Bronchial epithelial cell (primary cell): ENCODE measurements around the gene MIS18A. TPM values are rescaled to one million over a fixed set of nuclear protein-coding genes. Genes with fewer than 3 reads are reported as not detected.

Experiments
- DNase-seq: peaks from one replicate; pipeline ENCODE4 v3.0.0-alpha.2; 2010; ENCODE audit warnings: low read depth
- FAIRE-seq: peaks from 2 replicates; lab custom pipeline; 2011; peaks lifted over from hg19 to GRCh38; lab: Jason Lieb, UNC
- H3K27me3 ChIP-seq: 2 replicates; pipeline ENCODE4 v1.5.1; 2011; ENCODE audit warnings: low read length; ENCODE audit not compliant: control insufficient read depth, insufficient read depth
- H3K36me3 ChIP-seq: 2 replicates; pipeline ENCODE4 v1.5.1; 2011; ENCODE audit warnings: low read length; ENCODE audit not compliant: control insufficient read depth, insufficient read depth
- H3K4me3 ChIP-seq: 2 replicates; pipeline ENCODE4 v1.5.1; 2011; ENCODE audit warnings: mild to moderate bottlenecking, low read depth, low read length, control low read depth
- total RNA-seq: library from RNA; depleted of rRNA; stranded (reverse); fragments of >200 nt; gene quantifications from 2 replicates; pipeline ENCODE4 v1.2.1, GENCODE V29; 2014
- TF ChIP-seq, protein P1 (sequence below): IDR thresholded peaks from 2 replicates; pipeline ENCODE4 v1.5.1; 2011; ENCODE audit warnings: mild to moderate bottlenecking, moderate library complexity, low read length, control low read depth, inconsistent platforms; ENCODE audit not compliant: insufficient read depth, severe bottlenecking

The MIS18A gene
- total RNA-seq, 1 donor from 2014 or later = 4.2 TPM

DNA sequence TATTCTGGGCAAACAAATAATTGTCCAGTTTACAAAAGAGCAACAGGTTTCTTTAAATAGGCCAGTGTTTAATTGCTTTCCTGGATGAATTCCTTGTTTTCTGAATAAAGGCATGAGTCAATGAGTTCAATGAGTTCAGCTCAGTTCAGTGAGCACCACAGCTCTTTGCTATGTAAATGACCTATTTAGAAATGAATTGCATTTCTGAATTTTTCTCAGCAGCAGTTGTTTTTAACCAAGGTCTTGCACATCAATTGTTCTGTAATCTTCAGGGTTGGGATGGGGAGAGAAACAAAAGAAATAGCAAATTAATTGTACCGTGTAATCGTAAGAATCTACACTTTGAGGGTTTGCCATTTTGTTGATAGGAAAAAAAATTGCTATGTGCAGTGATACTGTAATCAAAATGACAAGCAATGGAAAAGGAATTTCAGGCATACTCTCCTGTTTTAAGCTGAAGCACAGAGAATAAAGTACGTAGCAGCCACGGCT, 45.7 kb downstream of the MIS18A start:
- DNase-seq (peak; percentile 15), FAIRE-seq (no peak)
- no peak overlapping the region for H3K4me3 ChIP-seq
- TF ChIP-seq, protein P1, sequence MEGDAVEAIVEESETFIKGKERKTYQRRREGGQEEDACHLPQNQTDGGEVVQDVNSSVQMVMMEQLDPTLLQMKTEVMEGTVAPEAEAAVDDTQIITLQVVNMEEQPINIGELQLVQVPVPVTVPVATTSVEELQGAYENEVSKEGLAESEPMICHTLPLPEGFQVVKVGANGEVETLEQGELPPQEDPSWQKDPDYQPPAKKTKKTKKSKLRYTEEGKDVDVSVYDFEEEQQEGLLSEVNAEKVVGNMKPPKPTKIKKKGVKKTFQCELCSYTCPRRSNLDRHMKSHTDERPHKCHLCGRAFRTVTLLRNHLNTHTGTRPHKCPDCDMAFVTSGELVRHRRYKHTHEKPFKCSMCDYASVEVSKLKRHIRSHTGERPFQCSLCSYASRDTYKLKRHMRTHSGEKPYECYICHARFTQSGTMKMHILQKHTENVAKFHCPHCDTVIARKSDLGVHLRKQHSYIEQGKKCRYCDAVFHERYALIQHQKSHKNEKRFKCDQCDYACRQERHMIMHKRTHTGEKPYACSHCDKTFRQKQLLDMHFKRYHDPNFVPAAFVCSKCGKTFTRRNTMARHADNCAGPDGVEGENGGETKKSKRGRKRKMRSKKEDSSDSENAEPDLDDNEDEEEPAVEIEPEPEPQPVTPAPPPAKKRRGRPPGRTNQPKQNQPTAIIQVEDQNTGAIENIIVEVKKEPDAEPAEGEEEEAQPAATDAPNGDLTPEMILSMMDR = no peak
- H3K27me3 ChIP-seq = no peaks in the 10 kb centered on the region
- no peaks in the 10 kb centered on the region for H3K36me3 ChIP-seq

DNA sequence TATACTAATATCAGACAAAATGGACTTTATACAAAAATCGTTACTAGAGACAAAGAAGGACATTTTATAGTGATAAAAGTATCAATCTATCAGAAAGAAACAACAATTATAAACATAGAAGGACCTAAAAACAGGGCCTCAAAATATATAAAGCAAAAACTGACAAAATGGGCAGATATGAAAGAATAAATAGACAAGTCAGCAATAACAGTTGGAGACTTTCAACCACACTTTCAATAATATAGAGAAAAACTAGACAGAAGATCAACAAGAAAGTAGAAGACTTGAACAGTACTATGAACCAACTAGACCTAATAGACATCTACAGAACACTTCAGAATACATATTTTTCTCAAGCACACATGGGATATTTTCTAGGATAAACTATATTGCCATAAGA, 52.4 kb downstream of the MIS18A start:
- Histone ChIP-seq H3K4me3 (no peak overlapping the region), H3K27me3 (no peaks in the 10 kb centered on the region), H3K36me3 (no peaks in the 10 kb centered on the region)
- TF ChIP-seq, protein P1 = no peak
- no peak for FAIRE-seq
- DNase-seq = no peak

Other genes with a start within 250 kb of the MIS18A start
- not detected in 2 replicates for gene MRAP, start 19.8 kb upstream of the MIS18A start, total RNA-seq
- gene URB1, start 114.0 kb upstream of the MIS18A start, total RNA-seq = 19.3 and 22.4 TPM in 2 replicates
- 8.8 and 9.0 TPM in 2 replicates for gene EVA1C, start 133.7 kb upstream of the MIS18A start, total RNA-seq